HEK293 (cell line): ENCODE data around the gene SLC1A7.

Source experiments
- CTCF ChIA-PET: fragments of 350-600 bp; formaldehyde crosslinking; extraction: SDS; loops from one replicate; lab custom pipeline; 2021; ENCODE audit warnings: antibody characterized with exemption; lab: Yijun Ruan, JAX
- POLR2A ChIA-PET: fragments of 300-600 bp; formaldehyde crosslinking; extraction: SDS; loops from one replicate; lab custom pipeline; 2020; ENCODE audit warnings: antibody characterized with exemption, inconsistent platforms; lab: Yijun Ruan, JAX
- H3K27ac ChIP-seq: fragments of 200-500 bp; sonication (Bioruptor generic); 2 replicates; pipeline ENCODE4 v1.5.1; 2014; ENCODE audit warnings: low read depth, low read length, control low read depth, inconsistent platforms; ENCODE audit errors: extremely low read depth
- H3K36me3 ChIP-seq, 2 experiments: fragments of 200-500 bp in 1 of 2; sonication (Bioruptor generic) in 1 of 2; 1 replicate in 1 of 2; 2 replicates in 1 of 2; pipeline ENCODE4 v1.5.1; 2014 to 2017; ENCODE audit warnings: inconsistent platforms in 2 of 2, low read length in 2 of 2; ENCODE audit not compliant: control insufficient read depth in 2 of 2, insufficient read depth in 1 of 2
- H3K4me1 ChIP-seq: fragments of 200-500 bp; sonication (Bioruptor generic); 2 replicates; pipeline ENCODE4 v1.5.1; 2014; ENCODE audit warnings: mild to moderate bottlenecking, low read length, inconsistent platforms; ENCODE audit not compliant: control insufficient read depth, insufficient read depth
- H3K4me3 ChIP-seq: 2 replicates; pipeline ENCODE4 v1.5.1; 2011; ENCODE audit warnings: low read depth, mild to moderate bottlenecking, control low read depth, low read length, moderate library complexity
- H3K9me3 ChIP-seq: fragments of 200-500 bp; sonication (Bioruptor generic); 2 replicates; pipeline ENCODE4 v1.5.1; 2014; ENCODE audit warnings: low read depth, low read length, inconsistent platforms; ENCODE audit not compliant: control insufficient read depth, insufficient read depth
- GLI2 ChIP-seq: fragments of 450-650 bp; formaldehyde crosslinking; IDR thresholded peaks from 2 replicates; pipeline ENCODE4; 2017; ENCODE audit warnings: missing biosample characterization, missing genetic modification characterization, low read depth, borderline replicate concordance
- GLI4 ChIP-seq: fragments of 450-650 bp; formaldehyde crosslinking; IDR thresholded peaks from 2 replicates; pipeline ENCODE4 v1.5.1; 2016; ENCODE audit warnings: missing biosample characterization, missing genetic modification characterization
- HOXC10 ChIP-seq: sonication (generic); formaldehyde crosslinking; IDR thresholded peaks from 2 replicates; pipeline ENCODE4 v1.8.1; 2023; ENCODE audit warnings: mild to moderate bottlenecking, missing genetic modification reagents
- KLF8 ChIP-seq: fragments of 450-650 bp; formaldehyde crosslinking; IDR thresholded peaks from 2 replicates; pipeline ENCODE4 v1.5.1; 2016; ENCODE audit warnings: missing biosample characterization, missing genetic modification characterization
- RBAK ChIP-seq: fragments of 450-650 bp; formaldehyde crosslinking; IDR thresholded peaks from 2 replicates; pipeline ENCODE4 v1.5.1; 2016; ENCODE audit warnings: missing biosample characterization, missing genetic modification characterization
- SCRT2 ChIP-seq: fragments of 450-650 bp; formaldehyde crosslinking; IDR thresholded peaks from 2 replicates; pipeline ENCODE4 v1.5.1; 2016; ENCODE audit warnings: missing biosample characterization, missing genetic modification characterization
- YY2 ChIP-seq: fragments of 450-650 bp; formaldehyde crosslinking; IDR thresholded peaks from 2 replicates; pipeline ENCODE4 v1.5.1; 2016; ENCODE audit warnings: missing biosample characterization, missing genetic modification characterization
- ZBTB1 ChIP-seq: fragments of 450-650 bp; formaldehyde crosslinking; IDR thresholded peaks from 2 replicates; pipeline ENCODE4 v1.5.1; 2016; ENCODE audit warnings: missing biosample characterization, missing genetic modification characterization
- ZBTB20 ChIP-seq: fragments of 450-650 bp; formaldehyde crosslinking; IDR thresholded peaks from 2 replicates; pipeline ENCODE4 v1.5.1; 2016; ENCODE audit warnings: missing biosample characterization, missing genetic modification characterization
- ZNF10 ChIP-seq: fragments of 450-650 bp; formaldehyde crosslinking; IDR thresholded peaks from 2 replicates; pipeline ENCODE4 v1.5.1; 2017; ENCODE audit warnings: missing biosample characterization, missing genetic modification characterization
- ZNF121 ChIP-seq: fragments of 450-650 bp; formaldehyde crosslinking; IDR thresholded peaks from 2 replicates; pipeline ENCODE4 v1.5.1; 2016; ENCODE audit warnings: missing biosample characterization, missing genetic modification characterization
- ZNF138 ChIP-seq: fragments of 450-650 bp; formaldehyde crosslinking; IDR thresholded peaks from 2 replicates; pipeline ENCODE4 v1.5.1; 2016; ENCODE audit warnings: missing biosample characterization, missing genetic modification characterization, borderline replicate concordance
- ZNF174 ChIP-seq: fragments of 450-650 bp; formaldehyde crosslinking; IDR thresholded peaks from 2 replicates; pipeline ENCODE4 v1.5.0; 2017; ENCODE audit warnings: missing biosample characterization, mild to moderate bottlenecking, missing genetic modification characterization
- ZNF184 ChIP-seq: fragments of 450-650 bp; IDR thresholded peaks from 2 replicates; pipeline ENCODE4 v1.5.1; 2018; ENCODE audit warnings: missing biosample characterization, mild to moderate bottlenecking, missing genetic modification characterization
- ZNF223 ChIP-seq: fragments of 450-650 bp; formaldehyde crosslinking; IDR thresholded peaks from 2 replicates; pipeline ENCODE4 v1.5.1; 2016; ENCODE audit warnings: missing biosample characterization, missing genetic modification characterization
- ZNF24 ChIP-seq: fragments of 450-650 bp; formaldehyde crosslinking; IDR thresholded peaks from 2 replicates; pipeline ENCODE4 v1.5.1; 2016; ENCODE audit warnings: missing biosample characterization, missing genetic modification characterization
- ZNF248 ChIP-seq: fragments of 450-650 bp; formaldehyde crosslinking; IDR thresholded peaks from 2 replicates; pipeline ENCODE4 v1.5.1; 2017; ENCODE audit warnings: missing biosample characterization, missing genetic modification characterization
- ZNF423 ChIP-seq: fragments of 450-650 bp; formaldehyde crosslinking; IDR thresholded peaks from 2 replicates; pipeline ENCODE4 v1.5.1; 2016; ENCODE audit warnings: missing biosample characterization, missing genetic modification characterization
- ZNF48 ChIP-seq: fragments of 450-650 bp; formaldehyde crosslinking; IDR thresholded peaks from 2 replicates; pipeline ENCODE4 v1.5.1; 2016; ENCODE audit warnings: missing biosample characterization, missing genetic modification characterization
- ZNF549 ChIP-seq: fragments of 450-650 bp; IDR thresholded peaks from 2 replicates; pipeline ENCODE4 v1.5.1; 2018; ENCODE audit warnings: missing biosample characterization, missing genetic modification characterization, mild to moderate bottlenecking, inconsistent platforms, moderate library complexity
- ZNF560 ChIP-seq: fragments of 450-650 bp; formaldehyde crosslinking; IDR thresholded peaks from 2 replicates; pipeline ENCODE4 v1.5.1; 2017; ENCODE audit warnings: missing biosample characterization, missing genetic modification characterization, borderline replicate concordance
- ZNF785 ChIP-seq: fragments of 450-650 bp; formaldehyde crosslinking; IDR thresholded peaks from 2 replicates; pipeline ENCODE4 v1.5.1; 2016; ENCODE audit warnings: missing biosample characterization, missing genetic modification characterization
- ZNF792 ChIP-seq: fragments of 450-650 bp; formaldehyde crosslinking; IDR thresholded peaks from 2 replicates; pipeline ENCODE4 v1.5.1; 2016; ENCODE audit warnings: missing biosample characterization, missing genetic modification characterization
- ZNF830 ChIP-seq: fragments of 450-650 bp; IDR thresholded peaks from 2 replicates; pipeline ENCODE4 v1.5.0; 2018; ENCODE audit warnings: missing biosample characterization, missing genetic modification characterization, low read depth, mild to moderate bottlenecking, moderate library complexity
- ZNF837 ChIP-seq: fragments of 450-650 bp; formaldehyde crosslinking; IDR thresholded peaks from 2 replicates; pipeline ENCODE4 v1.5.1; 2016; ENCODE audit warnings: missing biosample characterization, missing genetic modification characterization

The SLC1A7 gene

DNA sequence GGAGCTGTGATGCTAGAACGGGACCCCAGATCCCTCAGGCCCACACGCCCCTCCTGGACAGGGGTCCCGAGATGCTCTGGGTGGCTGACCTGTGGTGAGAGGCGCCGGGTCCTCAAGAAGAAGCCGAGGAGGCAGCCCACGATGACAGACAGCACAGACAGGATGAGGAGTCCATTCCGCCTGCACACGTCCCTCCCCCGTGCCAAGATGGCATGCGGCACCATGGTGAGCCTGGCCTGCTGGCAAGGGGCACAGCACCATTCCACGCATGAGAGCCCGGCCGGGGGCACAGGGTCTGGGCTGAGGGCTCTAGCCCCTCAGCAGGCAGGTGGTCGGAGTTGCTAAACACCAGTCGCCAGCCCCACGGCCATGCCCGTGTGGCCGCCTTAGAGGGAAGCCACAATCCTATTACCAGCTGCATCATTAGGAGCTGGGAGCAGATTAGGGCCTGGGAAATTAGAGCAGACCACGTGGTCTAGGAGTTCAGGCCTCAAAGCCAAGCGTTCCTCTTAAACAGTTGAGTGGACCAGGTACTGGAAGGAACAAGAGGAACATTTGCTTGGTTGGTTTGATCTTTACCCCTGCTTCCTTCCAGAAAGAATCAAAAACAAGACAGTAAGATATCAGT is at the start of gene SLC1A7:
Gene SLC1A7, minus strand, starts transcription at position 413 of the 628 bp plus-strand sequence. Its CDS starts 189 bp downstream, at position 224.
- Histone ChIP-seq H3K27ac (no peak within 1 kb of the TSS), H3K9me3 (no peaks in the 10 kb centered on the region), H3K4me3 (no peak within 1 kb of the TSS), H3K4me1 (no peaks in the 10 kb centered on the region)
- CTCF ChIA-PET: interaction anchor here (0.9 kb wide), 1 partner anchor 128 kb away, joined by 3 read pairs; no protein-coding TSS in a partner anchor
- POLR2A ChIA-PET: no interaction called here
- TF ChIP-seq ZNF423: no peak
- no peak for TF ChIP-seq ZBTB1
- no peak for TF ChIP-seq KLF8 (tag by site-specific recombination)
- TF ChIP-seq ZBTB20: no peak
- no peak for TF ChIP-seq HOXC10 (CRISPR knock-in tag)
- TF ChIP-seq ZNF184 (tag by site-specific recombination): no peak
- no peak for TF ChIP-seq ZNF223 (tag by site-specific recombination)
- TF ChIP-seq, all 188 proteins: peak for 0
- H3K36me3 ChIP-seq: no peaks in the 10 kb centered on the region

GRCh38 chr1:53190210-53190611 is 47.8 kb upstream of the SLC1A7 start:
- H3K9me3 ChIP-seq: no peaks in the 10 kb centered on the region
- ChIA-PET POLR2A (no interaction called here), CTCF (interaction anchor here (0.6 to 1.9 kb wide), 2 partner anchors 285 to 892 kb away, joined by 3 to 5 read pairs; no protein-coding TSS in a partner anchor)
- H3K36me3 ChIP-seq: no peaks in the 10 kb centered on the region
- H3K4me3 ChIP-seq: no peak overlapping the region
- no peak overlapping the region for H3K27ac ChIP-seq
- H3K4me1 ChIP-seq: no peaks in the 10 kb centered on the region
- TF ChIP-seq GLI4 (tag by site-specific recombination): no peak

- ChIA-PET CTCF (interaction anchor here (0.5 to 0.8 kb wide), 3 partner anchors 12 to 306 kb away, joined by 3 to 4 read pairs (median 3); no protein-coding TSS in a partner anchor), POLR2A (no interaction called here)
- H3K9me3 ChIP-seq: no peaks in the 10 kb centered on the region
- TF ChIP-seq ZNF830 (no peak), ZNF174 (tag by site-specific recombination) (no peak), YY2 (tag by site-specific recombination) (no peak), ZNF24 (tag by site-specific recombination) (no peak), ZNF560 (tag by site-specific recombination) (no peak), ZNF138 (tag by site-specific recombination) (no peak), GLI2 (tag by site-specific recombination) (no peak)
- no peak overlapping the region for H3K27ac ChIP-seq
- no peaks in the 10 kb centered on the region for H3K36me3 ChIP-seq
- H3K4me3 ChIP-seq: no peak overlapping the region
- H3K4me1 ChIP-seq: no peaks in the 10 kb centered on the region
Observed at GRCh38 chr1:53189061-53189460, 46.6 kb upstream of the SLC1A7 start.

DNA sequence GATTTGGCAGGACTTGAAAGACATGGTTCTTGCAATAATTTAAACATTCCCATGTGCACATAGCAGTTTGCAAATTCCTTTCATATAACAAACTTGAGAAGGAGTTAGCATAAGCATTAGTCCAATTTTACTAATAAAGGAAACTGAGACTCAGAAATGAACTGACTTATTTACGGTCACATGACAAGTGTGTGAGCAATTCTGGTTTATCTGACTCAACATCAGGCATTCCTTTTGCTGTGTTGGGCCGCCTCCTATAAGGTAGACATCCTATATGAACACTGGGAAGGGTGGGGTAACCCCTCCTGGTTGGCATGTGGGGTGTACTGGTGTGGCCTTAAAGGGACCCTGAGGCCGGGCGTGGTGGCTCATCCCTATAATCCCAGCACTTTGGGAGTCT is 45.7 kb upstream of the SLC1A7 start:
- H3K4me1 ChIP-seq: no peaks in the 10 kb centered on the region
- no peaks in the 10 kb centered on the region for H3K36me3 ChIP-seq
- no peaks in the 10 kb centered on the region for H3K9me3 ChIP-seq
- ChIA-PET CTCF (interaction anchor here (0.5 kb wide), 1 partner anchor 300 kb away, joined by 3 read pairs; no protein-coding TSS in a partner anchor), POLR2A (no interaction called here)
- TF ChIP-seq ZNF248: no peak
- TF ChIP-seq ZNF549: no peak
- no peak for TF ChIP-seq ZNF10
- TF ChIP-seq SCRT2: no peak
- TF ChIP-seq RBAK (tag by site-specific recombination): no peak
- no peak for TF ChIP-seq ZNF785
- no peak for TF ChIP-seq ZNF48 (tag by site-specific recombination)
- no peak for TF ChIP-seq ZNF121 (tag by site-specific recombination)
- no peak for TF ChIP-seq ZNF792 (tag by site-specific recombination)
- TF ChIP-seq ZNF837 (tag by site-specific recombination): no peak
- H3K27ac ChIP-seq: no peak overlapping the region
- H3K4me3 ChIP-seq: no peak overlapping the region
